ENCODE data around the gene ATXN2L.
"Not testable (repeated sequence)": the region's sequence is repeated elsewhere in the genome, so short reads cannot be mapped to it uniquely, and the experiment has no call there.

The ATXN2L gene

DNA sequence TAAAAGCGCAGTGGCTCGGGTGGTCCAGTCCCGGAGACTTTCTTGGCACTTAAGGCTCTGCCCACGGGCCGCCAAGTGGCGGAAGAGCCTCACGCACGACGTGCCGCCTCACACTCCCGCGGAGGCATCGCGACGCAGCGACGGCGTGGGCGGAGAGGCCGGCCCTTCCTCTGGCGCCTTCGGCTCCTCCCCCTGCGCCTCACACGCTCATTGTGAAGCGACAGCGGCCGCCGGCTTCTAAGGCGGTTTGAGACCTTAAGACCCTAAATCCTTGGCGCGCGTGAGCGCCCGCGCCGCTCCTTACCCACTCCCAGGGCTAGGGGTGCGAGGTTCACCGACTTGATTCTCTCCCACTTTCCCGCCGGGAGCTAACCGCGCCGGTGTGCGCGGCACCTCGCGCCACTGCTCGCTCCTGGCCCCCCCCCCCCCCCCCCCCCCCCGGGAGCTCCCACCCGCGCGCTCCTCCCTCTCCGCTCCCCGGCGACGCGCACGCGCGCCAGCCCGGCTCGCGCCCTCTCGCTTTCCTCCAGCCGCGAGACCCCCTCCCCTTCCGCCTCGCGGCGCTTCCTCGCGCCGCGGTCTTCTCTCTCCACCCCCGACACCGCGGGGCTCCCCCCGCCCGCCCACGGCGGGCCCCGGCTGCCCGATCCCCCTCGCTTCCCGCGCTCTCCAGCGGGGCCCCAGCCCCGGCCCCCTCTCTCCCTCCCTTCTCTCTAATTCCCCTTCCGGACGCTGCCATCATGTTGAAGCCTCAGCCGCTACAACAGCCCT is at the start of gene ATXN2L:
Gene ATXN2L (plus strand): TSS at position 480 of the 771 bp plus-strand sequence. CDS start 261 bp downstream, at position 741.
- Mint-ChIP-seq H3K4me1 (peaks cover 26% of the 10 kb centered on the region), H3K4me3 (peak within 1 kb of the TSS; percentile 99), H3K27me3 (no peaks in the 10 kb centered on the region), H3K36me3 (peaks cover 14% of the 10 kb centered on the region), H3K9me3 (no peaks in the 10 kb centered on the region), H3K27ac (peak within 1 kb of the TSS; percentile 99)
- DNase-seq (ENCODE audit: low spot score in 2 of 2), result peak; percentile 92 to 94
- peak; percentile 66 for ATAC-seq (ENCODE audit: low read depth)

GRCh38 chr16:28781697-28782096 is 41.1 kb upstream of the ATXN2L start:
- ATAC-seq (ENCODE audit: low read depth); H3K27me3 Mint-ChIP-seq; H3K27ac Mint-ChIP-seq; H3K36me3 Mint-ChIP-seq; H3K4me3 Mint-ChIP-seq; DNase-seq (ENCODE audit: low spot score in 2 of 2); H3K4me1 Mint-ChIP-seq; H3K9me3 Mint-ChIP-seq: not testable (repeated sequence)

DNA sequence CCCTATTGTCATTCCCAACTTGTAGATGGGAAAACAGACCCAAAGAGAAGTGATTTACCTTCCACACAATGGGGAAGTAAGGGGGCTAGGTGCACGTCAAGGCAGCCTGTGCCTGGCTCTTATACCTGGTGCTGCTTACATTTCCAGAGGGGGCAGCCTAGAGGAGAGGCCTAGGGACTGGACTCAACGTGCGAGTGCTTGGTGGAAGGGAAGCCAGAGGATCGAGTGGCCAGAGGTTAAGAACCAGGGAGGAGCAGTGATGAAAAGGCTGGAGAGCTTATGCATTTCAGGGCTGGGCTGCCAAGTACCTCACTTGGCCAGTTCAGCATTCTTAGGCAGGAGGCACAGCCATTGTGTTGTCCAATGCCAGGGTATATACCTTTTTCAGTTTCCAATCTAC is 40.4 kb upstream of the ATXN2L start:
- ATAC-seq (ENCODE audit: low read depth); DNase-seq (ENCODE audit: low spot score in 2 of 2); H3K4me1 Mint-ChIP-seq; H3K36me3 Mint-ChIP-seq; H3K4me3 Mint-ChIP-seq; H3K9me3 Mint-ChIP-seq; H3K27ac Mint-ChIP-seq; H3K27me3 Mint-ChIP-seq: not testable (repeated sequence)

GRCh38 chr16:28802235-28803019 is 20.4 kb upstream of the ATXN2L start:
- not testable (repeated sequence) for H3K27ac Mint-ChIP-seq, H3K27me3 Mint-ChIP-seq, H3K9me3 Mint-ChIP-seq, H3K4me1 Mint-ChIP-seq, H3K36me3 Mint-ChIP-seq
- peak; percentile 88 for ATAC-seq (ENCODE audit: low read depth)
- peak overlapping the region; percentile 67 for H3K4me3 Mint-ChIP-seq
- peak; percentile 37 to 49 for DNase-seq (ENCODE audit: low spot score in 2 of 2)

- H3K4me1 Mint-ChIP-seq; H3K4me3 Mint-ChIP-seq; DNase-seq (ENCODE audit: low spot score in 2 of 2); H3K27me3 Mint-ChIP-seq; H3K36me3 Mint-ChIP-seq; H3K27ac Mint-ChIP-seq; ATAC-seq (ENCODE audit: low read depth); H3K9me3 Mint-ChIP-seq: not testable (repeated sequence)
Observed at GRCh38 chr16:28807445-28808120, 15.2 kb upstream of the ATXN2L start.

DNA sequence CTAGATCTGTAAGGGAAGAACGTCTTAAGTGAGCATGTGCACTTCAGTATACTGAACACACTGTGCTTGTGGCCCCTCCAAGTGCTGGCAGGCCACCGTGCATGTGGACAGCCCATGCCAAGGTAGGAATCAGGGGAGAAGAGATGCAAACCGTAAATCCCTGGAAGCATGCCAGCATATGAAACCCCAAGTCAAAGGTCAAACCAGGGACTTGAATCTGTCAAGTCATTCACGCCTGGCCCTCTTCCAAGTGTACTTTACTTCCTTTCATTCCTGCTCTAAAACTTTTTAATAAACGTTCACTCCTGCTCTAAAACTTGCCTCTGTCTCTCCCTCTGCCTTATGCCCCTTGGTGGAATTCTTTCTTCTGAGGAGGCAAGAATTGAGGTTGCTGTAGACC is 2.8 kb upstream of the ATXN2L start:
- ATAC-seq (ENCODE audit: low read depth) (no peak), DNase-seq (ENCODE audit: low spot score in 2 of 2) (no peak)
- Mint-ChIP-seq H3K4me3 (no peak overlapping the region), H3K27me3 (no peaks in the 10 kb centered on the region), H3K27ac (no peak overlapping the region), H3K9me3 (no peaks in the 10 kb centered on the region), H3K36me3 (peaks cover 3% of the 10 kb centered on the region), H3K4me1 (peaks cover 16% of the 10 kb centered on the region)

DNA sequence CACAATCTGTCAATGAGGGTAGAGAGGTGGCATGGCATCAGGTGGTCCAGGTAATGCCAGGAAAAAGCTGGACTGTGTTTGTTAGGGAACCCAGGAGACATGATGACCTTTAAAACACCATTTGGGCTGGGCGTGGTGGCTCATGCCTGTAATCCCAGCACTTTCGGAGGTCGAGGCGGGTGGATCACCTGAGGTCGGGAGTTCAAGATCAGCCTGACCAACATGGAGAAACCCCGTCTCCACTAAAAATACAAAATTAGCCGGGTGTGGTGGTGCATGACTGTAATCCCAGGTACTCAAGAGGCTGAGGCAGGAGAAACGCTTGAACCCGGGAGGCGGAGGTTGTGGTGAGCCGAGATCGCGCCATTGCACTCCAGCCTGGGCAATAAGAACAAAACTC is 2.3 kb upstream of the ATXN2L start:
- ATAC-seq (ENCODE audit: low read depth); H3K9me3 Mint-ChIP-seq; H3K36me3 Mint-ChIP-seq; H3K4me3 Mint-ChIP-seq; H3K27me3 Mint-ChIP-seq; H3K27ac Mint-ChIP-seq; DNase-seq (ENCODE audit: low spot score in 2 of 2): not testable (repeated sequence)
- H3K4me1 Mint-ChIP-seq, result peaks cover 19% of the 10 kb centered on the region

DNA sequence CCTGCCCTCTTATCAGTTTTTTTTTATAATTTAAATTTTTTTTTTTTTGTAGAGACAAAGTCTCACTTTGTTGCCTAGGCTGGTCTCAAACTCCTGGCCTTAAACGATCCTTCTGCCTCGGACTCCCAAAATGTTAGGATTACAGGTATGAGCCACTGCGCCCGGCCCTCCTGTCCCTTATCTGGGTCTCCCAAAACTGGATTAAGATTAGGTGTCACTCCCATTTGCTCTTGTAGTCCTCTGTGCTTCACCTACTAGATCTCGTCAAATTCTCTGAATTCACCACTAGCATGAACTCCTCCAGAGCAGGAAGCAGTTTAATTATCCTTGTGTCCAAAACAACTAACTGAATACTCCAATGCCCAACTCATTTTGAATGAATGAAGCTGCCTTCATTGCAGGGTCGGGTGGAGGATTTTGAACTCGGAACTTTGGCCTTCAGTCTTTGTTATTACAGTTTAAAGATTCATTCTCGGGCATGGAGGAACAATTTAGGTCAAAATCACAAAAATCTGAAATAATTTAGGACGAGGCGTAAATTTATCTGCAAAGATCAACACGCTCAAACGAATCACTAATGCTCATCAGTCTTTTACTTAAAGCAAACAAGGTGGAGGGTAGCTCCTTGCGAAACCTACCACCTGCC is 802 bp upstream of the ATXN2L start:
- Mint-ChIP-seq H3K27me3 (no peaks in the 10 kb centered on the region), H3K4me1 (peaks cover 26% of the 10 kb centered on the region), H3K4me3 (peak overlapping the region; percentile 99), H3K27ac (peak overlapping the region; percentile 99), H3K36me3 (peaks cover 14% of the 10 kb centered on the region), H3K9me3 (no peaks in the 10 kb centered on the region)
- ATAC-seq (ENCODE audit: low read depth) (no peak), DNase-seq (ENCODE audit: low spot score in 2 of 2) (no peak)

GRCh38 chr16:28823291-28823872 is 583 bp downstream of the ATXN2L start:
- H3K27ac Mint-ChIP-seq, result peak overlapping the region; percentile 99
- ATAC-seq (ENCODE audit: low read depth) (peak; percentile 7), DNase-seq (ENCODE audit: low spot score in 2 of 2) (peak in 1 of 2 donors; percentile 82)
- peak overlapping the region; percentile 99 for H3K4me3 Mint-ChIP-seq
- peaks cover 26% of the 10 kb centered on the region for H3K4me1 Mint-ChIP-seq
- H3K9me3 Mint-ChIP-seq, result no peaks in the 10 kb centered on the region
- no peaks in the 10 kb centered on the region for H3K27me3 Mint-ChIP-seq
- peaks cover 14% of the 10 kb centered on the region for H3K36me3 Mint-ChIP-seq

DNA sequence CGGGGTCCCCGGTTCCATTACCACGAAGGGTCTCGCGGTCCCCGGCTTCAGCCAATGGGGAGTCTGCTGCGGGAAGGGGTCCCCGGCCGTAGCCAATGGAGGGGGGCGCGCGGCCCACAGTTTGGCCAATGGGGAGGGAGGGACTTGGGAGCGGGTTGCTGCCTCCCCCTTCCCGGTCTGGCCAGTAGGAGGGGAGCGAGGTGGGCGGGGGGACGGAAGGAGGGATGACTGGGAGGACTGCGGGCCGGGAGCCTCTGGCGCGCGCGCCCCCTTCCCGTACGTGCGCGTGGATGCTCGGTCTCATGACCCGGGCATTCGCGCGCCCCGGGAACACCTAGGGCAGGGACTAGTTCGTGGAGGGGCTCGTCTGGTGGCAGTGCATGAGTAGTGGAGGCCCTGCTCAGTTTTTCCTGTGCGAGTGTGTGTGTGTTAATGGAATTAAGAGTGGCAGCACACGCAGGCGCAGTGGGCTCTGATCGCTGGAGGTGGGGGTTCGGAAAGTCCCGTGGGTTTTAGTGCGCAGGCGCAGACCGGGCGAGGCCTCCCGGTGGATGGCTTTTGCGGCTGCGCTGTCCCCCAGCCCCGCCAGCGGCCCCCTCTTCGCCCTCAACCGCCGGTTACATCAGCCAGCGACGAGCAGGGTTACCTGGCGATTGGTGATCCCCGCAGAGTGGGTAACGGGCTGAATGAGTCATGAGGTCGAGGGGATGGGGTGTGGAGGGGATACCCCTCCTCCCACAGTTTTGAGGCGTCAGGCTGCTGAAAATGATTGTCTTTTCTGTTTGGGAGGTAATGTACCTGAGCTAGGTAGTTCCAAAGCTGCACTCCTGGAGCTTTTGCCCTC is 1.3 kb downstream of the ATXN2L start:
- Mint-ChIP-seq H3K27me3 (no peaks in the 10 kb centered on the region), H3K9me3 (no peaks in the 10 kb centered on the region), H3K36me3 (peaks cover 16% of the 10 kb centered on the region), H3K27ac (peak overlapping the region; percentile 99), H3K4me3 (peak overlapping the region; percentile 99), H3K4me1 (peaks cover 26% of the 10 kb centered on the region)
- DNase-seq (ENCODE audit: low spot score in 2 of 2) (peak; percentile 91 to 92), ATAC-seq (ENCODE audit: low read depth) (peak; percentile 57)

GRCh38 chr16:28824717-28824973 is 1.8 kb downstream of the ATXN2L start:
- H3K4me1 Mint-ChIP-seq, result peaks cover 26% of the 10 kb centered on the region
- no peaks in the 10 kb centered on the region for H3K9me3 Mint-ChIP-seq
- ATAC-seq (ENCODE audit: low read depth) (no peak), DNase-seq (ENCODE audit: low spot score in 2 of 2) (no peak)
- H3K27ac Mint-ChIP-seq, result peak overlapping the region; percentile 99
- peaks cover 18% of the 10 kb centered on the region for H3K36me3 Mint-ChIP-seq
- peak overlapping the region; percentile 99 for H3K4me3 Mint-ChIP-seq
- H3K27me3 Mint-ChIP-seq, result no peaks in the 10 kb centered on the region

- H3K4me3 Mint-ChIP-seq, result no peak overlapping the region
- peaks cover 19% of the 10 kb centered on the region for H3K4me1 Mint-ChIP-seq
Observed at GRCh38 chr16:28826141-28826540, 3.3 kb downstream of the ATXN2L start.

GRCh38 chr16:28829747-28830146 is 6.9 kb downstream of the ATXN2L start:
- no peak overlapping the region for H3K27ac Mint-ChIP-seq
- no peaks in the 10 kb centered on the region for H3K27me3 Mint-ChIP-seq
- peaks cover 11% of the 10 kb centered on the region for H3K4me1 Mint-ChIP-seq
- H3K9me3 Mint-ChIP-seq, result no peaks in the 10 kb centered on the region
- H3K4me3 Mint-ChIP-seq, result no peak overlapping the region
- no peak for ATAC-seq (ENCODE audit: low read depth)
- H3K36me3 Mint-ChIP-seq, result peaks cover 46% of the 10 kb centered on the region
- DNase-seq (ENCODE audit: low spot score in 2 of 2), result no peak

More at GRCh38 chr16:28826141-28826540, 3.3 kb downstream of the ATXN2L start:
- ATAC-seq (ENCODE audit: low read depth), result no peak
- Mint-ChIP-seq H3K36me3 (peaks cover 27% of the 10 kb centered on the region), H3K27me3 (no peaks in the 10 kb centered on the region), H3K9me3 (no peaks in the 10 kb centered on the region), H3K27ac (peak overlapping the region; percentile 68)
- no peak for DNase-seq (ENCODE audit: low spot score in 2 of 2)

Measured in memory B cell (primary cell).